Neural progenitor cell (in vitro differentiated cells): ENCODE measurements around the gene TRMT61A. TPM values are rescaled to one million over a fixed set of nuclear protein-coding genes. Genes with fewer than 3 reads are reported as not detected.

Experiments
- DNase-seq: peaks from one replicate; pipeline ENCODE4 v3.0.0-alpha.2; 2016; ENCODE audit warnings: low spot score
- H2AFZ ChIP-seq: fragments of 200-600 bp; sonication (generic); replicated peaks from 2 replicates; pipeline ENCODE4 v1.6.1; 2016; ENCODE audit warnings: antibody characterized with exemption
- H3F3A ChIP-seq: fragments of 200-600 bp; sonication (generic); 2 replicates; pipeline ENCODE4 v1.6.1; 2016; ENCODE audit warnings: antibody characterized with exemption, low read depth
- H3K27ac ChIP-seq: fragments of 200-600 bp; sonication (generic); 2 replicates; pipeline ENCODE4 v1.5.1; 2016; ENCODE audit warnings: mild to moderate bottlenecking
- H3K27me3 ChIP-seq: fragments of 200-600 bp; sonication (generic); 2 replicates; pipeline ENCODE4 v1.6.1; 2016; ENCODE audit warnings: mild to moderate bottlenecking, moderate library complexity
- H3K36me3 ChIP-seq: fragments of 200-600 bp; sonication (generic); 2 replicates; pipeline ENCODE4 v1.5.1; 2016
- H3K4me1 ChIP-seq: fragments of 200-600 bp; sonication (generic); 2 replicates; pipeline ENCODE4 v1.6.1; 2016; ENCODE audit warnings: mixed run types
- H3K4me2 ChIP-seq: fragments of 200-600 bp; sonication (generic); 2 replicates; pipeline ENCODE4 v1.6.1; 2016
- H3K4me3 ChIP-seq: fragments of 200-600 bp; sonication (generic); 2 replicates; pipeline ENCODE4 v1.5.1; 2016
- H3K79me2 ChIP-seq: fragments of 200-600 bp; sonication (generic); 2 replicates; pipeline ENCODE4 v1.6.1; 2016; ENCODE audit warnings: low read depth
- H3K9ac ChIP-seq: fragments of 200-600 bp; sonication (generic); 2 replicates; pipeline ENCODE4 v1.6.1; 2016
- H3K9me3 ChIP-seq: fragments of 200-600 bp; sonication (generic); 2 replicates; pipeline ENCODE4 v1.5.1; 2016; ENCODE audit warnings: low read depth
- H4K20me1 ChIP-seq: fragments of 200-600 bp; sonication (generic); 2 replicates; pipeline ENCODE4 v1.6.1; 2016; ENCODE audit warnings: low read depth
- H3K27ac Mint-ChIP-seq: 3 replicates; pipeline ENCODE4 v1.8.0; 2021; ENCODE audit warnings: mixed read lengths
- H3K27me3 Mint-ChIP-seq: 2 replicates; pipeline ENCODE4 v1.8.0; 2022; ENCODE audit warnings: low read depth, mild to moderate bottlenecking, inconsistent platforms, moderate library complexity, mixed read lengths; ENCODE audit not compliant: insufficient read depth
- H3K36me3 Mint-ChIP-seq: 3 replicates; pipeline ENCODE4 v1.8.0; 2021; ENCODE audit warnings: mixed read lengths
- H3K4me1 Mint-ChIP-seq: 3 replicates; pipeline ENCODE4 v1.8.0; 2021; ENCODE audit warnings: mixed read lengths
- H3K4me3 Mint-ChIP-seq: 3 replicates; pipeline ENCODE4 v1.8.0; 2021; ENCODE audit warnings: mild to moderate bottlenecking, moderate library complexity, mixed read lengths
- H3K9me3 Mint-ChIP-seq: 3 replicates; pipeline ENCODE4 v1.8.0; 2020; ENCODE audit warnings: mixed read lengths
- EZH2 ChIP-seq: fragments of 200-600 bp; sonication (generic); IDR thresholded peaks from 2 replicates; pipeline ENCODE4 v1.6.1; 2017; ENCODE audit warnings: antibody characterized with exemption, mild to moderate bottlenecking, moderate library complexity
- EZH2phosphoT487 ChIP-seq: fragments of 200-600 bp; sonication (generic); IDR thresholded peaks from 2 replicates; pipeline ENCODE4 v1.6.1; 2017; ENCODE audit warnings: antibody characterized with exemption
- total RNA-seq: library from RNA; depleted of rRNA; stranded (reverse); fragments of >200 nt; gene quantifications from 2 replicates; pipeline ENCODE4 v1.2.3, GENCODE V29; 2015; ENCODE audit warnings: low replicate concordance
- TF ChIP-seq, protein P1 (sequence below): fragments of 200-600 bp; sonication (generic); IDR thresholded peaks from 2 replicates; pipeline ENCODE4 v1.5.1; 2017; ENCODE audit warnings: antibody characterized with exemption, mild to moderate bottlenecking

TRMT61A gene
- total RNA-seq, 1 donor from 2014 or later, result 1.2 TPM

DNA sequence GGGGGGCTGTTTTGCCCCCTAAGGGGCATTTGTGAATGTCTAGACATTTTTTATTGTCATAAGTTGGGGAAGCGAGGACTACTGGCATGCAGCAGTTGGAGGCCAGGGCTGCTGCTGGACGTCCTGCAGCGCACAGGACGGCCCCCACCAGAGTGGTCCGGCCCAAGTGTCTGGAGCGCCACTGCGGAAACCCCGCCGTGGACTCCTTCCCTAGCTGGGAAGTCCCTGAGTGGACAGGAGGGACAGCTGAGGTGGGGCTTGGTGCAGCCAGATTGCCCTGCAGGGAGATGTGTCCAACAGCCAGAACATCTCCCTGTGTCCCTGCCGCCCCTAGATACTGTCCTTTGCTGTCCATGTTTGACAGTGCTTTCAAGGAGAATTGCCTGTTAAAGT is 11.8 kb upstream of the TRMT61A start:
- Mint-ChIP-seq H3K36me3 (peaks cover 10% of the 10 kb centered on the region), H3K4me1 (peaks cover 33% of the 10 kb centered on the region), H3K27me3 (peaks cover 4% of the 10 kb centered on the region), H3K4me3 (no peak overlapping the region), H3K27ac (peak overlapping the region; percentile 86), H3K9me3 (no peaks in the 10 kb centered on the region)
- TF ChIP-seq EZH2, result no peak
- TF ChIP-seq, protein P1, sequence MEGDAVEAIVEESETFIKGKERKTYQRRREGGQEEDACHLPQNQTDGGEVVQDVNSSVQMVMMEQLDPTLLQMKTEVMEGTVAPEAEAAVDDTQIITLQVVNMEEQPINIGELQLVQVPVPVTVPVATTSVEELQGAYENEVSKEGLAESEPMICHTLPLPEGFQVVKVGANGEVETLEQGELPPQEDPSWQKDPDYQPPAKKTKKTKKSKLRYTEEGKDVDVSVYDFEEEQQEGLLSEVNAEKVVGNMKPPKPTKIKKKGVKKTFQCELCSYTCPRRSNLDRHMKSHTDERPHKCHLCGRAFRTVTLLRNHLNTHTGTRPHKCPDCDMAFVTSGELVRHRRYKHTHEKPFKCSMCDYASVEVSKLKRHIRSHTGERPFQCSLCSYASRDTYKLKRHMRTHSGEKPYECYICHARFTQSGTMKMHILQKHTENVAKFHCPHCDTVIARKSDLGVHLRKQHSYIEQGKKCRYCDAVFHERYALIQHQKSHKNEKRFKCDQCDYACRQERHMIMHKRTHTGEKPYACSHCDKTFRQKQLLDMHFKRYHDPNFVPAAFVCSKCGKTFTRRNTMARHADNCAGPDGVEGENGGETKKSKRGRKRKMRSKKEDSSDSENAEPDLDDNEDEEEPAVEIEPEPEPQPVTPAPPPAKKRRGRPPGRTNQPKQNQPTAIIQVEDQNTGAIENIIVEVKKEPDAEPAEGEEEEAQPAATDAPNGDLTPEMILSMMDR, result no peak
- no peak for TF ChIP-seq EZH2phosphoT487
- no peak for DNase-seq
- Histone ChIP-seq H3K27me3 (peaks cover 10% of the 10 kb centered on the region), H3K79me2 (peaks cover 8% of the 10 kb centered on the region), H2AFZ (no peak overlapping the region), H3F3A (peaks cover 46% of the 10 kb centered on the region), H3K4me2 (no peak overlapping the region), H3K36me3 (no peaks in the 10 kb centered on the region), H3K4me1 (peaks cover 35% of the 10 kb centered on the region), H3K9ac (no peak overlapping the region), H3K27ac (no peak overlapping the region), H3K4me3 (no peak overlapping the region), H3K9me3 (no peaks in the 10 kb centered on the region), H4K20me1 (peaks cover 41% of the 10 kb centered on the region)

DNA sequence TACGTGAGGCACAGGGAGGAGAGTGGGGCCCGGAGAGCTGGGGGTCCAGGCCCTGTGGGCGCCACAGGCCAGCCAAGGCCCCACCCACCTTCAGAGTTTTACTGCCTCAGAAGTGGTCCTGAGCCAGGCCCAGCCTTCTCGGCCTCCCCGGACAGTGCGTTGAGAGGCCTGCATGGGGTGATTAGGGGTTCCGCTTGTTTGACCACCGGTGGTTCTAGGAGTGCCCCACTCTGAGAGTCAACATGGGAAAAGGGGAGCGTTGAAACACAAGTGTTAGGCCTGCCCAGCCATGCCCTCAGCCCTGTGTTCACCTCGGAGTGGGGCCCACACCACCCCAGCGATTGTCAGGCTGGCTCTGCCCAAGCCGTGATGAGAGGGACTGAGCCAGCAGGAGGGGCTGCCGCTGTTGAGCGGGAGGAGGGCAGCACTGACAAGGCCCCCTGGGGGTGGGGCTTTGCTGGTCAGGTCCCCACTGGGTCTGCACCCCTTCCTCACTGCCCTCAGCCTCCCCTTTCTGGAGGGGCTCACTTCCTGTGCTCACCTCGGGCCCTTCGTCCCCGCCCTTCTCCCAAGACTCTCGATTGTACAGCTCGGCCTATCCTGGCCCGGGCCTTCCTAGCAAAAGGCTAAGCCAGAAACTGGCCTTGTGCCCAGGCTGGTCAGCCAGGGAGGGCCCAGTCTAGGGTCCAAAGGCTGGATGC is 11.1 kb upstream of the TRMT61A start:
- no peak overlapping the region for H3K27ac ChIP-seq

DNA sequence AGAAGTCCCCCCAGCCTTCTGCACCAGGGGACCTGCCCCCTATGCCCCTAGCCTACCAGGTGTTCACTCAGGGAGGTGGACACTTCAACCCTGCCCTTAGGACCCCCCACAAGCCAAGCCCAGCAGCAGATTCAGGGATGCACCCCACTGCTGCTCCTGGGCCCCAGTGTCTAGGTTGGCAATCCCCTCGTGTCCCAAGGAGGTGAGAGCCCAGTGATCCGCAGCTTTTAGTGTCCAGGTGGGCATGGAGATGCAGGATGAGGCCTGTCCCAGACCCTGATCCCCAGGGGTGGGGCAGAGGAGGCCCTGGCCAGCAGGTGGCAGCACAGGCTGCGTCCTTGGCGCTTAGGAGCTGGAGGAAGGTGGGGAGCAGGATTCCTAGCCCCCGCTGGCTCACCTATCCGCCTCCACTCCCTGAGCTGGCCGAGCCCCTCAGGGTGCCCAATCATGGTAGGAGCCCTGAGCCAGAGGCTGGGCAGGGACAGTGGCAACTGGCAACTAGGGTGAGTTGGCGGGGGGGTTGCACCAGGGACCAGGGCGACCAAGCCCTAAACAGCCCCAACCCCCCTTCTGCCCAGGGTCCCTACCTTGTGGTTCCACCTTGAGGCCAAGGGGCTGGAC is 10.5 kb upstream of the TRMT61A start:
- peak; percentile 83 for DNase-seq
- Histone ChIP-seq H3K27ac (no peak overlapping the region), H3F3A (peaks cover 50% of the 10 kb centered on the region), H3K36me3 (no peaks in the 10 kb centered on the region), H3K4me1 (peaks cover 41% of the 10 kb centered on the region), H3K4me2 (peak overlapping the region; percentile 14), H2AFZ (no peak overlapping the region), H3K4me3 (no peak overlapping the region), H3K79me2 (peaks cover 10% of the 10 kb centered on the region), H3K9me3 (no peaks in the 10 kb centered on the region), H3K9ac (no peak overlapping the region), H4K20me1 (peaks cover 42% of the 10 kb centered on the region), H3K27me3 (peaks cover 20% of the 10 kb centered on the region)
- Mint-ChIP-seq H3K27ac (no peak overlapping the region), H3K27me3 (peaks cover 3% of the 10 kb centered on the region), H3K4me1 (peaks cover 33% of the 10 kb centered on the region), H3K36me3 (peaks cover 6% of the 10 kb centered on the region), H3K9me3 (no peaks in the 10 kb centered on the region), H3K4me3 (peak overlapping the region; percentile 41)
- TF ChIP-seq, protein P1, result peak; percentile 97
- TF ChIP-seq EZH2 (no peak), EZH2phosphoT487 (no peak)

More for the DNA sequence above, 11.1 kb upstream of the TRMT61A start:
- Mint-ChIP-seq H3K36me3 (peaks cover 6% of the 10 kb centered on the region), H3K27ac (peak overlapping the region; percentile 86), H3K27me3 (peaks cover 4% of the 10 kb centered on the region), H3K4me1 (peaks cover 33% of the 10 kb centered on the region), H3K4me3 (no peak overlapping the region), H3K9me3 (no peaks in the 10 kb centered on the region)
- Histone ChIP-seq H3K4me3 (no peak overlapping the region), H3K9me3 (no peaks in the 10 kb centered on the region), H3F3A (peaks cover 46% of the 10 kb centered on the region), H3K36me3 (no peaks in the 10 kb centered on the region), H3K27me3 (peaks cover 14% of the 10 kb centered on the region), H3K9ac (no peak overlapping the region), H3K4me1 (peaks cover 35% of the 10 kb centered on the region), H3K4me2 (no peak overlapping the region), H4K20me1 (peaks cover 42% of the 10 kb centered on the region), H3K79me2 (peaks cover 10% of the 10 kb centered on the region), H2AFZ (no peak overlapping the region)
- TF ChIP-seq, protein P1, result no peak
- TF ChIP-seq EZH2phosphoT487, result no peak
- TF ChIP-seq EZH2, result no peak
- no peak for DNase-seq
